Myocyte (in vitro differentiated cells): Measurements from ENCODE around the gene RANBP10. TPM values are rescaled to one million over a fixed set of nuclear protein-coding genes. Genes with fewer than 3 reads are reported as not detected.

Source experiments
- DNase-seq: peaks from one replicate; pipeline ENCODE4 v3.0.0-alpha.2; 2012; ENCODE audit warnings: low read depth
- total RNA-seq: library from RNA; depleted of rRNA; stranded (reverse); fragments of >200 nt; gene quantifications from 2 replicates; pipeline ENCODE4 v1.2.3, GENCODE V29; 2014

RANBP10 gene
- total RNA-seq, 1 donor from 2014 or later = 6.9 TPM

DNA sequence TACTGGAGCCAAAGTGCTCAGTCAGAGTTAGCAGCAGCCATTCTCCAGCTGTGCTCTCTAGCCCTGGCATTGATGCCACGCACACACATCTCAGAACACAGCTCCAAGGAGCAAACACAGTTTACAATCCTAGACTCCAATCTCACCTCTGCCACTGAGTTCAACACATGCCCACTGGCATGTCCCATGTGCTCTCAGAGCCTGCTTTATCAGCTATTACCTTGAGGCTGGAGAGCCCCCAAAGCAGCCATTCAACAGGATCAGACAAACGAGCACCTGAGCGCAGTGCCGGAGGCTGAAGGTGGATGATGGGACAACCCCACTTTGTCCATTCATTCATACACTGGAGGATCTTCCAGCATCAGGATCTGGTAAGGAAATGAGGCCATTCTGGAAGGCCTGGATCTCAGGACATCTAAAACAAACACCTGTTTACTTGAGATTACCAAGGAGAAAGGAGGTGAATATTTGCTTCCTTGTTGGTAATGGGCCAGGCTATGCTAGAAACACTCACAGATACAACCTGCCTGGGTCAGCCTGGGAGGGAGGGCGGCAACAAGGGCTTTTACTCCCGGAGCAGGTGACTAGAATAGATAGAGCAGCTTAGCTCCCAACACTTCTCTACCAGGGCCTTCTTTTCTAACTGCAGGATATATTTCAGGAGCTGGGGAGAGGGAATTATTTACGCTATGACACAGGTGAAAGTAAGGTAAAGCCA lies 25.4 kb downstream of the RANBP10 start:
- no peak for DNase-seq

DNA sequence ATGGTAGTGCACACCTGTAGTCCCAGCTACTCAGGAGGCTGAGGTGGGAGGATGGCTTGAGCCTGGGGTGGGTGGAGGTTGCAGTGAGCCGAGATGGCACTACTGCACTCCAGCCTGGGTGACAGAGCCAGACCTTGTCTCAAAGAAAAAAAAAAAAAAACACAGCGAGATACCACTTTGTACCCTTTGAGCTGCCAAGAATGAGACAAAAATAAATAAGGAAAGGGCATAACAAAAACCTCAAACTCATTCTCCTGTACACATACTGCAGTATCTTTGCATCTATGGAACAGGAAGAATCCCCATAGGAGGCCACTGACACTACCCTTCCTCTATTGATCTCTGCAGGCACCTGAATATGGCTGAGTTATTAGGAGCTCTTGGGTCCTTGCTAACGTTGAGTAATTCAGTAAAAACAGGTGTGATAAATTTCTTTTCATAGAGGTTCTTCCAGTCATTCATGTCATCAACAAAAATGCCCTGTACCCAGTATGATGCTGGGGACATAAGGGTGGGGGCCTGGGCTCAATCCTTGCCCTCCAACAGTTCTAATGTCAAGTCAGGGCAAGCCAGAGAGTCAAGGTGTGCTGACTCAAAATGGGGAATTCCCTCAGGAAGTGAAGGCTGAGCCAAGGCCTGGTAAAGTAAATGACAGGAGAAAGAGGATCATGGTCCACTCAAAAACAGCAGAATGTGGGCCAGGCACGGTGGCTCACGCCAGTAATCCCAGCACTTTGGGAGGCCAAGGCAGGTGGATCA lies 26.9 kb downstream of the RANBP10 start:
- no peak for DNase-seq

GRCh38 chr16:67775273-67775672 lies 31.1 kb downstream of the RANBP10 start:
- DNase-seq = no peak

- DNase-seq = no peak
Observed at GRCh38 chr16:67774457-67774853, 31.9 kb downstream of the RANBP10 start.

GRCh38 chr16:67773569-67774456 lies 32.5 kb downstream of the RANBP10 start:
- DNase-seq = peak; percentile 50

DNA sequence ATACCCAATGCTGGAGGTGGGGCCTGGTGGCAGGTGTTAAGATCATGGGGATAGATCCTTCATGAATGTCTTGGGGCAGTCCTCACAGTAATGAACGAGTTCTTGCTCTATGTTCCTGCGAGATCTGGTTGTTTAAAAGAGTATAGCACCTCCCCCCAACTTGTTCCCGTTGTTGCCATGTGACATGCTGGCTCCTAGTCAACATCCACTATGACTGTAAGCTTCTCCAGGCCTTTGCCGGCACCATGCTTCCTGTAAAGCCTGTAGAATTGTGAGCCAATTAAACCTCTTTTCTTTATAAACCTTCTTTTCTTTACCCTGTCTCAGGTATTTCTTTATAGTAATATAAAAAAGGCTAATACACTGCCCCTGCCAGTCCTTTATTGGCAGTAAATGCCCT lies 33.3 kb downstream of the RANBP10 start:
- DNase-seq = no peak

GRCh38 chr16:67770346-67770991 lies 35.9 kb downstream of the RANBP10 start:
- DNase-seq = no peak

- peak; percentile 53 for DNase-seq
Observed at GRCh38 chr16:67767953-67768352, 38.4 kb downstream of the RANBP10 start.

DNA sequence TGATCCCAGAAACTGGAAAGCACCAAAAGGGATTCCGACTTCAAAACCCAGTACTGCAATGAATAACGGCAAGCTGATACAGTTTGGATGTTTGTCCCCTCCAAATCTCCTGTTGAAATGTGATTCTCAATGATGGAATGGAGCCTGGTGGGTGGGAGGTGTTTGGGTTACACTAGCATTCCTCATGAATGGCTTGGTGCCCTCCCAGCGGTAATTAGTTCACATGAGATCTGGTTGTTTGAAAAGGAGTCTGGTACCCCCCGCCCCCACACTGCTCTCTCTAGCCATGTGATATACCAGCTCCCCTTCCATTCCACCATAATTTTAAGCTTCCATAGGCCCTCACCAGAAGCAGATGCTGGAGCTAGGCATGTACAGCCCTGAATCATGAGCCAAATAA lies 40.1 kb downstream of the RANBP10 start:
- DNase-seq = no peak

DNA sequence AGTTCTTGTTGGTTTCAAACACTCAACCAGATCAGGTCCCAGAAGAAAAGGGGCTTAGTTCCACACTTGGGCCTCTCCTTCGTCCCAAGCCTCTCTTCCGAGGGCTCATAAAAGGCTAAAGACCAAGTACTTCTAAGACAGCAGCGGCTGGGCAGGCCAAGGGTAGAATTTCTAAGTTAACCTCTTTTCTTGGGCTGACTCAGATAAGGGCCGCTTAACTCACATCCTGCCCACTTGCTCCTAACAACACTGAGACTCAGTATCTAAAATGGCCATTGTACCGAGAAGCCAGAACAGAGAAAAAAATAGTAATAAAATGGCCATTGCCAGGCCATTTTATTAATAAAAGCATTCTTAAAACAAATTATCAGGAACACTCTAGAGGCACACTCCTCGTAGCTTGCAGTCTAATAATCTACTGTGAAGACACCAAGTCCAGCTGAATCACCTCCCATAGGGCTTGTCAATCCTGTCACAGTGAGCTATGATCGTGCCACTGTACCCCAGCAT lies 42.1 kb downstream of the RANBP10 start:
- DNase-seq = no peak

DNA sequence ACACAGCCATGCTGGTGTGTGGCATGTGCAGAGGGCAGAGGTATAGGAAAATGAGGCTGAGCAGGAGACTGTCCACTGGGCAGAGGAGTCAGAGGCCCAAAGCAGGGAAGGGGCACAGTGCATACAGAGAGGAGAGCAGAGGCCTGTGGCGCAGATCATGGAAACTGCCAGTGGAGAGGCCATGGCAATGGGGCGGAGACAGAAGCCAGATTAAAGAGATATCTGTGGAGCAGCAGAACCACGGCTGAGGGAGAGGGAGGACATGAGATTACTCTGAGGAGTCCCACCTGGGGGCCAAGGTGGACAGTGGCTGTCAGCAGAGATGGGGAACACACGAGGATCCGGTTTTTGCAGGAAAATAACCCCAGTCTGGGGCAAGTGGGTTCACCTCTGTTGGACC lies 43.3 kb downstream of the RANBP10 start:
- no peak for DNase-seq

DNA sequence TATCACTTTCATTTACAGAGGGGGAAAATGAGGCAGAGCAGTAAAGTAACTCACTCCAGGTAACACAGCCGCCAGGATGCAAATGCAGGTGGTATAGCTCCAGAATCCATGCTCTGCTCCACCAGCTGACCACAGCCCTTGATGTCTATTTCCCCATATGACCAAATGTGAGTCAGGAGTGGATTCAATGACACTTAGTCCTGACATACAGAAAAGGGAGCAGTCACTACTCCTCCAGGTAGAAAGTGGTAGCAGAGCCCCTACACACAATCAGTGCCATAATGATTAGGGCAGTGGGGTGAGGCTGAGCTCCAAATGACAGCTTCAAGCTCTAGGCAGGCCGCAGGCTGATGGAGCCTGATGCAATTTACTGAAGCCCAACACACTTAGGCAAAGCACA lies 44.0 kb downstream of the RANBP10 start:
- no peak for DNase-seq

DNA sequence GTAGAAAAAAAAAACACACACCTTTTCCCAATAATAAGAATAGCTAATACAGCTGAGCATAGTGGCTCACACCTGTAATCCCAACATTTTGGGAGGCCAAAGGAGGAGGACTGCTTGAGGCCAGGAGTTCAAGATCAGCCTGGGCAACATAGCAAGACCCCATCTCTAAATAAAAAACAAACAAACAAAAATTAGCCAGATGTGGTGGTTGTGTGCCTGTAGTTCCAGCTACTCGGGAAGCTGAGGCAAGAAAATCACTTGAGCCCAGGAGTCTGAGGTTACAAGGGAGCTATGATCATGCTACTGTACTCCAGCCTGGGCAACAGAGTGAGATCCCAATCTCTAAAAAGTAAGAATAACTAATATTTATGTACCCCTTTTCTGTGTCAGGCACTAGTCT lies 44.4 kb downstream of the RANBP10 start:
- no peak for DNase-seq

- DNase-seq = no peak
Observed at GRCh38 chr16:67760956-67761230, 45.5 kb downstream of the RANBP10 start.

GRCh38 chr16:67760206-67760955 lies 46.0 kb downstream of the RANBP10 start:
- no peak for DNase-seq

- DNase-seq = no peak
Observed at GRCh38 chr16:67758966-67759365, 47.4 kb downstream of the RANBP10 start.

DNA sequence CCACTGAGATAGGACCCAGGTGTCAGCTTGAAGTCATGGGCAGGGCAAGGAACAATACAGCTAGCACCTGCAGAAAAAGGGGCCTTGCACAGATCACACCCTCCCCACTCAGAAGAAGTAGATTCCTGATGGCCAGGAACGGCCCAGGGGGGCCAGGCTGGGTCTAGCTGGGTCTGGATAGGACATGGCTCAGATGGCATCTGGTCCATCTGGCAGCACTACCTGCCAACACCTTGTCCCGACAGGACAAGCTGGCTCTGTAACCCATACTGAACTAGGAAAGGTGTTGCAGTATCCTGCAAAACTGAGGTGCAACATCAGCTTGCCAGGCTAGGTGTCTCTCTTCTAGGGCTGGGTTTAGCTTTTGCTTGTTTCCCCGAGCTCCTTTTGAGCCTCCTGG lies 48.4 kb downstream of the RANBP10 start:
- DNase-seq = no peak

DNA sequence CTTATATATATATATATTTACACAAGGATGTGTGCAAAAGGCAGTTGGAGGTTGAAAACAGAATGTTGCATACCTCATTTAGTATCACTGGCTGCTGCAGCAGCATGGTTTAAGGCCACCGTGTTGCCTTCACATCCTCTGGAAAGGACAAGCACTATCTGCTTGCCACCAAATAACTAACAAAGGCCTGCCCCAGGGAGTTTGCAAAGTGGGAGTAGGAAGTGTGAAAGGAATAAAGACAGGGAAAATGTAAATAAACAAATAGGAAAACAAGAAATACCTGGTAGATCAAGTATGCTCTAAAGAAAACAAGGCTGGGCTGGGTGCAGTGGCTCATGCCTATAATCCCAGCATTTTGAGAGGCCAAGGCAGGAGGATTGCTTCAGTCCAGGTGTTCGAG lies 53.7 kb downstream of the RANBP10 start:
- DNase-seq = no peak

- DNase-seq = peak; percentile 59
Observed at GRCh38 chr16:67751331-67751730, 55.0 kb downstream of the RANBP10 start.

DNA sequence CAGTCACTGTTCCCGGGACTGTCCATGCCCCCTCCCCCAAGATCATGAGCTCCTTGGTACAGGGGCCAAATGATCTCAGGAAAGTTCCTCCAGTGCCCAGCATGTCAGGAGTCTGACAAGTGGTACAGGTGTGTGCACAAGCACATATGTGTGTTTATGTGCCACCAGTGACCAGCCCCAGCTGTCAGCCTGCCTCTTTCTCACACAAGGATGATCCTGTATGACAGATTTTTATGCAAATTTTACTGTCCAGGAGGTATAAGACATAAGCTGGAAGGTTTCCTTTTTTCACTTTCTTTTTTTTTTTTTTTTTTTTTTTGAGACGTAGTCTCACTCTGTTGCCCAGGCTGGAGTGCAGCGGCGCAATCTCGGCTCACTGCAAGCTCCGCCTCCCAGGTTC lies 55.9 kb downstream of the RANBP10 start:
- DNase-seq = no peak
